ENCODE results near the gene ZFP30. TPM values are rescaled to one million over a fixed set of nuclear protein-coding genes. Genes with fewer than 3 reads are reported as not detected.

The ZFP30 gene
- total and polyA plus RNA-seq, 2 of the 13 experiments (the other 11 are each of a cell fraction or from before 2014, with no cell fraction given), result 3.4 to 19.2 TPM

DNA sequence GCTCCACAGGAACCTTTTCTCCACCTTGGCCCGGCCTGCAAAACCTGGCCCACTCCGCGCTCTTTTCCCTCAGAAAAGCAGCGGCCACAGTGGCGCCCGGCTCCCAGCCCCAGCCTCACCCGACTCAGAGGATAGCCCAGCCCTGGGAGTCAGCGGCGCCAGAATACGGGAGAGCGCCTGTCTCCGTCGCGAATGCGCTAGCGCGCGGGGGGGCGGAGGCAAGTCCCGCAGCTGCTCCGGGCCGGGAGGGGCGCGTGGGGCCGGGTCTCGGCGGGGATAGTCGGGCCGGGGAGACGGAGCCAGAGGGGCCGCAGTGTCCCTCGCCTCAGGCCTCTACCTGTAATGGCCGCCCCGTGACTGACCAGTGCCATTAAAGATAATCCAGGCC, at the start of gene ZFP30 (continued):
- TF ChIP-seq ARID4A (CRISPR knock-in tag; IDR thresholded peaks at IDR 0.05; ENCODE audit: borderline replicate concordance) (peak; percentile 80; the same call in 1 of the 2 replicates), MIER2 (CRISPR knock-in tag; IDR thresholded peaks at IDR 0.05) (no peak), ZNF678 (CRISPR knock-in tag; IDR thresholded peaks at IDR 0.05) (no peak), TBX2 (CRISPR knock-in tag; IDR thresholded peaks at IDR 0.05; ENCODE audit: borderline replicate concordance) (no peak; the same call in 1 of the 2 replicates), RNF2 (conservative IDR thresholded peaks at IDR 0.05; ENCODE audit: low read depth) (no peak), ZNF496 (CRISPR knock-in tag; IDR thresholded peaks at IDR 0.05; ENCODE audit: insufficient replicate concordance) (no peak), ZFP36L1 (CRISPR knock-in tag; IDR thresholded peaks at IDR 0.05) (no peak), SRSF1 (optimal IDR thresholded peaks at IDR 0.05; ENCODE audit: low read depth, low read length) (no peak), FOXK1 (CRISPR knock-in tag; IDR thresholded peaks at IDR 0.05; ENCODE audit: borderline replicate concordance, low read depth) (0 out of 2 replicates have a peak, but pooled peaks have one; percentile 14), ZNF605 (CRISPR knock-in tag; IDR thresholded peaks at IDR 0.05) (peak; percentile 54; the same call in 1 of the 2 replicates), ZNF556 (CRISPR knock-in tag; IDR thresholded peaks at IDR 0.05; ENCODE audit: borderline replicate concordance) (no peak), ZNF207 (IDR thresholded peaks at IDR 0.05; ENCODE audit: borderline replicate concordance) (no peak), HOMEZ (CRISPR knock-in tag; IDR thresholded peaks at IDR 0.05; ENCODE audit: low read depth) (no peak; the same call in 1 of the 2 replicates), NR2F1 (CRISPR knock-in tag; IDR thresholded peaks at IDR 0.05) (no peak), ATF1 (CRISPR knock-in tag; IDR thresholded peaks at IDR 0.05) (no peak), THAP11 (CRISPR knock-in tag; IDR thresholded peaks at IDR 0.05) (no peak), MLX (CRISPR knock-in tag; IDR thresholded peaks at IDR 0.05) (no peak), MIER3 (CRISPR knock-in tag; IDR thresholded peaks at IDR 0.05; ENCODE audit: borderline replicate concordance) (no peak)
- TF ChIP-seq, protein P1, sequence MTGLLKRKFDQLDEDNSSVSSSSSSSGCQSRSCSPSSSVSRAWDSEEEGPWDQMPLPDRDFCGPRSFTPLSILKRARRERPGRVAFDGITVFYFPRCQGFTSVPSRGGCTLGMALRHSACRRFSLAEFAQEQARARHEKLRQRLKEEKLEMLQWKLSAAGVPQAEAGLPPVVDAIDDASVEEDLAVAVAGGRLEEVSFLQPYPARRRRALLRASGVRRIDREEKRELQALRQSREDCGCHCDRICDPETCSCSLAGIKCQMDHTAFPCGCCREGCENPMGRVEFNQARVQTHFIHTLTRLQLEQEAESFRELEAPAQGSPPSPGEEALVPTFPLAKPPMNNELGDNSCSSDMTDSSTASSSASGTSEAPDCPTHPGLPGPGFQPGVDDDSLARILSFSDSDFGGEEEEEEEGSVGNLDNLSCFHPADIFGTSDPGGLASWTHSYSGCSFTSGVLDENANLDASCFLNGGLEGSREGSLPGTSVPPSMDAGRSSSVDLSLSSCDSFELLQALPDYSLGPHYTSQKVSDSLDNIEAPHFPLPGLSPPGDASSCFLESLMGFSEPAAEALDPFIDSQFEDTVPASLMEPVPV (CRISPR knock-in tag; IDR thresholded peaks at IDR 0.05), result no peak
- TF ChIP-seq, protein P2, sequence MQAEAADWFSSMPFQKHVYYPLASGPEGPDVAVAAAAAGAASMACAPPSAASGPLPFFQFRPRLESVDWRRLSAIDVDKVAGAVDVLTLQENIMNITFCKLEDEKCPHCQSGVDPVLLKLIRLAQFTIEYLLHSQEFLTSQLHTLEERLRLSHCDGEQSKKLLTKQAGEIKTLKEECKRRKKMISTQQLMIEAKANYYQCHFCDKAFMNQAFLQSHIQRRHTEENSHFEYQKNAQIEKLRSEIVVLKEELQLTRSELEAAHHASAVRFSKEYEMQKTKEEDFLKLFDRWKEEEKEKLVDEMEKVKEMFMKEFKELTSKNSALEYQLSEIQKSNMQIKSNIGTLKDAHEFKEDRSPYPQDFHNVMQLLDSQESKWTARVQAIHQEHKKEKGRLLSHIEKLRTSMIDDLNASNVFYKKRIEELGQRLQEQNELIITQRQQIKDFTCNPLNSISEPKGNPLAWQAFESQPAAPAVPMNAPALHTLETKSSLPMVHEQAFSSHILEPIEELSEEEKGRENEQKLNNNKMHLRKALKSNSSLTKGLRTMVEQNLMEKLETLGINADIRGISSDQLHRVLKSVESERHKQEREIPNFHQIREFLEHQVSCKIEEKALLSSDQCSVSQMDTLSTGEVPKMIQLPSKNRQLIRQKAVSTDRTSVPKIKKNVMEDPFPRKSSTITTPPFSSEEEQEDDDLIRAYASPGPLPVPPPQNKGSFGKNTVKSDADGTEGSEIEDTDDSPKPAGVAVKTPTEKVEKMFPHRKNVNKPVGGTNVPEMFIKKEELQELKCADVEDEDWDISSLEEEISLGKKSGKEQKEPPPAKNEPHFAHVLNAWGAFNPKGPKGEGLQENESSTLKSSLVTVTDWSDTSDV (CRISPR knock-in tag; IDR thresholded peaks at IDR 0.05), result no peak
